ENCODE measurements around the gene DCC.

The DCC gene

GRCh38 chr18:52339891-52340371, at the start of gene DCC:
Gene DCC, plus strand, starts transcription at chr18:52340197. Its CDS starts 591 bp downstream, at chr18:52340788.
- no peak for ATAC-seq
- no peak for DNase-seq

- DNase-seq (no peak), ATAC-seq (no peak)
Observed at GRCh38 chr18:52310651-52311050, 29.3 kb upstream of the DCC start.

DNA sequence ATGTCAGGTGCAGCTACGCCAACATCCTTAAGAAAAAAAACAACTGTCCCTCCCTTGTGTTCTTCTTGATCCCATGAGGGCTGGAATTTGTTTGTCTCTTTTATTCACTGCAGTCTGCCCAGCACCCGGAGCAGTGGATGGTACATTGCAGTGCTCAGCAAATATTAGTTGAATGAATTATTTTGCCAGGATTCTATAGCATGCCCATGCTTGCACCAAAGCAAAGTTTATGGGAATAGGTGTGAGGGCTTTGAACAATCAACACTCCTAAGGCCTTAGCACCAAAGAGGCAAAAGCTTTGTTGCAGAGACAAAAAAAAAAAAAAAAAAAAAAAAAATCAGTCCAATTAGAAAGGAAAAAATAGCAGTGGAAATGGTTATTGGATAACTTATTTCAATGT, 28.7 kb upstream of the DCC start:
- no peak for DNase-seq

DNA sequence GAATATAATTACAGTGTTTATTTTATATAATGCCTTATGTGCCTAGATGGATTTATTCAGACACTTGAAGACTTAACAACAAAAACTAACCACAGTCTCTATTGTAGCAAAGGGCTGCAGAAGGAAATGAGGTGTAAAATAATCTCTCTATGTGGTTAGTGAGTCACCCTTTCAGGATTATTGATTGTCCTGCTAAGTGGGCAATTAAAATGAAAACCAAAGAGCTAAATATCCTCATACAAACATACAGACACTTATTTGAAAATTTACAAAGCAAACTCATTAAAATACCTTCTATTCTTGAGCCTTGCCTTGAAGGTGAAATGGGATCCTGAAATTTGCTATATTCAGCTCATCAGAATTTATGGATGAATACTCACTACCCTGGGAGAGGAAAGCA, 27.7 kb upstream of the DCC start:
- no peak for DNase-seq
- no peak for ATAC-seq

More for the DNA sequence above, 28.7 kb upstream of the DCC start:
- ATAC-seq, result no peak

- ATAC-seq (no peak), DNase-seq (no peak)
Observed at GRCh38 chr18:52313213-52313612, 26.8 kb upstream of the DCC start.

GRCh38 chr18:52319424-52319983, 20.5 kb upstream of the DCC start:
- no peak for ATAC-seq
- no peak for DNase-seq

GRCh38 chr18:52322307-52322706, 17.7 kb upstream of the DCC start:
- ATAC-seq (no peak), DNase-seq (no peak)

- no peak for DNase-seq
- no peak for ATAC-seq
Observed at GRCh38 chr18:52323802-52324201, 16.2 kb upstream of the DCC start.

DNA sequence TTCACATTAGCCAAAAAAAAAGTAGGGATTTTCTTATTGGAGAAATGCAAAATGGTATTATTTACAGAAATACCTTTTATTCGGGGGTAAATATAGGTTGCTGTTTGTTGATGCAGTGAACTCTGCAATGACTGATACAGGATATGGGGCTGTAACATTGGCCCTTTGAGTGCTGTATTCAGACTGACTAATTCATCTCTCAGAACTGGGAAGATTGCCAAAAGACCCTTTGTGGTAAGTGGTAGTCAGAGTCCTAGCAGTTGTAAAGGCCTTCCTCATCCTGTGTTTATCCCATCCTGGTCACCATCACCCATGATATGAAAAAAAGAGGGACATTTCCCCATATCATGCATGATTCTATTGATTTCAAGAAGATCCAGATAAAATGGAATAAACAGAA, 14.0 kb upstream of the DCC start:
- no peak for ATAC-seq
- no peak for DNase-seq

DNA sequence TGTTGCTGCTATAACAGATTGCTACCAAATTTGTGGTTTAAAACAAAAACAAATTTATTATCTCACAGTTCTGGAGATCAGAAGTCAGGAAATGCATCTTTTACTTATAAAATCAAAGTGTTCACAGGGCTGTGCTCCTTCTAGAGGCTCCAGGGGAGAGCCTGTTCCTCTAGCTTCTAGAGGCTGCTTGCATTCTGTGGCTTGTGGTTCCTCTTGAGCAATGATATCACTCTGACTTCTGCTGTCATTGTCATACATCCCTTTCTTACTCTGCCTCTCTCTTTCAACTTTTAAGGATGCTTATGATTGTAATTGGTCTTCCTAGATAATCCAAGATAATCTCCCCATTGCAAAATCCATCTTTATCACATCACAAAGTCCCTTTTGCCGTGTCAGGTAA, 6.1 kb upstream of the DCC start:
- DNase-seq (no peak), ATAC-seq (no peak)

DNA sequence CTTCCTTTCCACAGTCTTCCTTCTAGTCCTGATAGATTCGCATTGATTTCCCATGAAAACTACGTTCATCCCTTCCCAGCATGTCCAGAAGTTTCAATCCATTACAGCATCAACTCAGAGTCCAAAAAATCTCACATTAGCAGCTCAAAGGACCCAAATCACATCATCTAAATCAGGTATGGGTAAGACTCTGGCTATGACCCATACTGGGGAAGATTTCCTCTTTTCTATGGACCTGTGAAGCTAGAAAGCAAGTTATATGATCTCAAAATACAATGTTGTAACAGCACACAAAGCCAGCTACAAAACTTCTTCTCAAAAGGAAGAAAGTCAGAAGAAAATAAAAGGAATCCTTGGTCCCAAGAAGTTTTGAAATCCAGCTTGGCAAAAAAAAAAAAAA, 5.7 kb upstream of the DCC start:
- ATAC-seq, result no peak
- DNase-seq, result no peak

GRCh38 chr18:52334896-52335295, 5.1 kb upstream of the DCC start:
- ATAC-seq, result no peak
- DNase-seq, result no peak

DNA sequence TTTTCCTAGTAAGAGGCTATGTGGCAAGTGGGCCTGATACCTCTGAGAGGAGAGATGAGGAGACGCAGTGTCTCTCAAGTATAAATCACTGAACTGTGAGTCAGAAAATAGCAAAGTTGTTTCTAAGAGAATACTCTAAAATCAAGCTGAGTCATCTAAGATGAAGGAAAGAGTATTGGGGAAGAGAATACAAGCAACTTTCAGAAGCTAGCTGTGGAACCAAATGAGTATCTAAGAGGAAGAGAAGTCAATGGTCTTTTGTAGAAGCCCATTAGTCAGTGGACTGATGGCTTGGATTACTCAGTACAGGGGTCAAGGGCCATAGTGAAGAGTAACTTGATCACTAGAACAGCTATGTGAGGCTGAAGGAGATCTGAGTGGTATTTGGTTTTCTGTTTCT, 2.7 kb upstream of the DCC start:
- no peak for ATAC-seq
- DNase-seq, result no peak

- ATAC-seq (no peak), DNase-seq (no peak)
Observed at GRCh38 chr18:52340406-52341102, 557 bp downstream of the DCC start.

- no peak for ATAC-seq
- DNase-seq, result no peak
Observed at GRCh38 chr18:52341103-52341432, 1.1 kb downstream of the DCC start.

DNA sequence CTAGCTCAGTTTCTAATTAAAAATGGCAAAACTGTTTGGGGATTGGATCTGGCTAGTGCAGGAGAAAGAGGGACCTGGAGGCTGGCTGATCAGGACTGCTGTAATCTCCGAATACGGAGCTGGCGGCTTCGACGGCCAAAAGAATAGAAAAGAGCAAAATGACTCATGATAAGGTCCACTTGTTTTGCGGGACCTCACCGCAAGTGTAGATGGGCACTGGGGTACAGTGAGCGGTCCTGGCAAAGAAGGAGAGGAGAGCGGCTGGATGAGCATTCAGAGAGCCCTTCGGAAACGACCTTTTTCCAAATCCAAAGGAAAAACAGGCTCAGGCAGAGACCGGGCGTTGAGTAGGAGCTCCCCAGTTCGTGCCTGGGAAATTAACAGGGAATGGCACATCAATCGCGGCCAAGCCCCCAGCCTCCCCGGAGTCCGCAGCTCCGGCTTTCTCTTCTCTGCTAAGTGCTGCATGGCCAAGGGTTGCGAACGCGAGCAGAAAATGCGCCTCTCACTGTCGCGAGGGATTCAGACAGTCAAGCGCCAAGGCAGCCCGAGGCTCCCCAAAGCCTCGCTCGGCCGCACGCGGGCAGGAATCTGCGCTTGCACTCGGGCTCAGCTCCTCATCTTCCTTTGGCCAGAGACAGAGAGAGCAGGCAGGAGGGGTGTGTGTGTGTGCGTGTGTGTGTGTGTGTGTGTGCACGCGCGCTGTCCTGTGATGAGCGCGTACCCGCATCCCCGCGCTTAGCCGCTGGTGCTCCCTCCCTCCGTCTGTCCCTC, 1.8 kb downstream of the DCC start:
- no peak for ATAC-seq
- DNase-seq, result no peak

DNA sequence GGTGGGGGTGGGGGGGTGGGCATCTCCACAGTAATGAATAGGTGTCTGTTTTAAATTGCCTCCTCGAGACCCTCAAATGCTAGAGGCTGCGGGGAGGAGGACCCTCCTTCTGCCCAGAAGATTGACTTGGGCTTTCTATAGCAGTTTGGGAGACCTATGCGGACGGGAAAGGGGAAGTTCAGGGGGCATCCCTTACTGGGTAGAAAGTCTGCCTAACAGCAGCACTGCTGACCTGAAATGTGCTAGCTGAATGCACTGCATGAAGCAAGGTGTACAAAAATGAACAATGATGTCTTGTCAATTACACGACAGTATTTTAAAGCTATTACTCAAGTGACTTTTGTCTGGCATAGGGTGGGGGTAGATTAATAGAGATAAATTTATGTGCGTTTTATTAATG, 2.5 kb downstream of the DCC start:
- DNase-seq (no peak), ATAC-seq (no peak)

DNA sequence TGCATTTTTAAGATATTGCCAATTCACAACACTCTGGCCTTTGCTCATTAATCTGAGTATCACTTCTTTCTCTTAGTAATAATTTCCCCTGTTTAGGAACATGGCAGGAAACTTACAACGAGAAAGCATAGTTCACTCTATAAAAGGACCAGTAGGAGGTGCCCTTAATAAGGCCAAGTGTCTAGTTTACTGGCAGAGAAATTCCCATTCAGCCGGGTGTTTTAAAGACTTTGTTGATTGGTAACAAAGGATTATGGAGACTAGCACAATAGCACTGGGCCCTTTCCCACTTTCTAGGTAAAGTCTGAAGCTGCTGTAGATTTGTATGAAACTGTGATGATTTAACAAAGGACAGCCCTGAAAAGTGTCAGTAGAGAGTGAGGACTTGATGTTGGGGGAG, 3.1 kb downstream of the DCC start:
- ATAC-seq (no peak), DNase-seq (no peak)

DNA sequence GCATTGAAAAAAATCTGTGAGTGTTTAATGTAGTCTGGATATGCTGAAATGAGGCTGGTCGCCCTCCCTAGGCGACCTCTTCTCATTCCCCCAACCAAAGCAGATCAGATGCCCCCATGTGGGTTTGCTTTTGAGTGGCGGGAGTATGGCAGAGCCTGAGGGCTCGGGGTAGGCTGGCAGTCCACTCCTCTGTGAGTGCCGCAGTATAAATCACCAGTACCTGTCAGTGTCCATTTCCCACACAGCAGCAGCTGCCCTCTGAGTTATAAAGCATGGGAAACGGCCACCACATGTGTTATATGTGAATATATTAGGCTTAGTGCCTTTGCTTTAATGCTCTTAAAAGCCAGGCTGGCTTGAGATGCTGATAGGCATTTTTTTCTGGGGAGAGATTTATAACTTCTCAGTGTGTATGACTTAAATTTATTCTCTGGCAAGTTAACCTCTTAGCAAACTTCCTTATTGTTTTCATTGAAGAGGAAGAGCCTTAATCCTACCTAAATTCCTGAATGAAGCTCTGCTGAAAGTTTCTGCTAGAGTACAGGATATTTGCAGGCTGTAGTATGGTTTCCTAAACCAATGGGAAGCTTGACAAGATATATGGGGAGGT, 3.8 kb downstream of the DCC start:
- ATAC-seq, result no peak
- no peak for DNase-seq

DNA sequence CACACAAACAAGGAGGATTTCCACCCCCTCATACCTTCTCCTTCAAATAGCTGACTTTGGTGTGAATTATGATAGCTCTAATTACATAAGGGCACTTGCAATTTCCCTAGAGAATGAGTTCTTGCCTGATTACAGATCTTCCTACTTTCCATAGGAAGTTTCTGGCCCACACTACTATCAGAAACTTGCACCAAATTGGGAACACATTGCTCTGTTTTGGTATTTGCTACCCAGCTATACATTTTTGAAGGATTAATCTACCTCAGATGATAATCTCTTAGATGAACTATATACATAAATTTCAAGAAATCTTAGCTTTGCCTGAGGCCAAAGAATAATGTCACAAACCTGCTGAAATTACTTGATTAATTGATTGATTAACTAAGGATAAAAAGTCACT, 4.9 kb downstream of the DCC start:
- ATAC-seq (no peak), DNase-seq (no peak)

GRCh38 chr18:52345428-52345827, 5.4 kb downstream of the DCC start:
- DNase-seq, result no peak
- no peak for ATAC-seq

DNA sequence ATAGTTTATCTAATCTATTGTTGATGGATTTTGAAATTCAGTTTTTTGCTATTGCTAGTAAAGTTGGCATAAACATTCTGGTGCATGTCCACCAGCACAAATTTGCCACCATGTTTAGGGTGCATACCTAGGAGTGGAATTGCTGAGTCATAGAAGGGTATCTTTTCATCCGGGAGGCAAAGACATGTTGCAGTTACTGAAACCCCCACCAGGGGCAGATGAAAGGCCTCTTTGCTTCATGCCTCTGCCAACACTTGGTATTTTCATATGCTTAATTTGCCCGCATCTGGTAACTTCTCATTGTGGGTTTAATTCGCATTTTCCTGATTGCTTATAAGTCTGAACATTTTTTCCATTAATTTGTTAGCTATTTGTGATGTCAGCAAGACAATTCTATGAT, 8.2 kb downstream of the DCC start:
- no peak for ATAC-seq

GRCh38 chr18:52349498-52349897, 9.5 kb downstream of the DCC start:
- DNase-seq (no peak), ATAC-seq (no peak)

More for the DNA sequence above, 8.2 kb downstream of the DCC start:
- DNase-seq, result no peak

All from stimulated activated naive CD8-positive, alpha-beta T cell treated with anti-CD3 and anti-CD28 coated beads, Interleukin-15, Interleukin-2, amounts not matched to agents 100 U/mL and 50 U/mL, for 24 hours (primary cell).